ENCODE measurements around the gene PAX5.

PAX5 gene

GRCh38 chr9:37011530-37011929, 22.5 kb downstream of the PAX5 start:
- no peak for DNase-seq

GRCh38 chr9:37010976-37011375, 23.1 kb downstream of the PAX5 start:
- DNase-seq = no peak

GRCh38 chr9:37010180-37010579, 23.9 kb downstream of the PAX5 start:
- no peak for DNase-seq

- DNase-seq = no peak
Observed at GRCh38 chr9:37007295-37007694, 26.8 kb downstream of the PAX5 start.

GRCh38 chr9:37005517-37006140, 28.4 kb downstream of the PAX5 start:
- DNase-seq = no peak

- DNase-seq = no peak
Observed at GRCh38 chr9:37004424-37004935, 29.6 kb downstream of the PAX5 start.

- no peak for DNase-seq
Observed at GRCh38 chr9:37002413-37003217, 31.5 kb downstream of the PAX5 start.

GRCh38 chr9:37002036-37002412, 32.0 kb downstream of the PAX5 start:
- DNase-seq = no peak

GRCh38 chr9:37001459-37001858, 32.6 kb downstream of the PAX5 start:
- DNase-seq = no peak

GRCh38 chr9:36999728-37000333, 34.2 kb downstream of the PAX5 start:
- no peak for DNase-seq

- DNase-seq = no peak
Observed at GRCh38 chr9:36997414-36997813, 36.7 kb downstream of the PAX5 start.

GRCh38 chr9:36996706-36997086, 37.4 kb downstream of the PAX5 start:
- DNase-seq = no peak

GRCh38 chr9:36995927-36996705, 38.0 kb downstream of the PAX5 start:
- DNase-seq = peak; percentile 55

- no peak for DNase-seq
Observed at GRCh38 chr9:36993933-36994764, 39.9 kb downstream of the PAX5 start.

- no peak for DNase-seq
Observed at GRCh38 chr9:36992501-36993316, 41.4 kb downstream of the PAX5 start.

- DNase-seq = peak; percentile 13
Observed at GRCh38 chr9:36991516-36992134, 42.4 kb downstream of the PAX5 start.

GRCh38 chr9:36988848-36989247, 45.2 kb downstream of the PAX5 start:
- no peak for DNase-seq

GRCh38 chr9:36987891-36988290, 46.2 kb downstream of the PAX5 start:
- DNase-seq = no peak

- DNase-seq = no peak
Observed at GRCh38 chr9:36987409-36987808, 46.7 kb downstream of the PAX5 start.

- DNase-seq = no peak
Observed at GRCh38 chr9:36986468-36987408, 47.3 kb downstream of the PAX5 start.
